Muscle of leg (tissue), 11 donors: ENCODE data around the gene TAS1R3. TPM values are rescaled to one million over a fixed set of nuclear protein-coding genes. Genes with fewer than 3 reads are reported as not detected.

ENCODE experiments used
- DNase-seq: peaks from one replicate; pipeline ENCODE4 v3.0.0; 2013
- H3K27ac ChIP-seq: one replicate; pipeline ENCODE4 v1.5.1; 2013; ENCODE audit warnings: mild to moderate bottlenecking, low read length, control low read depth
- H3K27me3 ChIP-seq: one replicate; pipeline ENCODE4 v1.6.1; 2013; ENCODE audit warnings: low read length; ENCODE audit not compliant: control insufficient read depth, insufficient read depth
- H3K36me3 ChIP-seq: one replicate; pipeline ENCODE4 v1.6.1; 2013; ENCODE audit warnings: low read length; ENCODE audit not compliant: control insufficient read depth, insufficient read depth
- H3K4me1 ChIP-seq: one replicate; pipeline ENCODE4 v1.6.1; 2013; ENCODE audit warnings: low read length; ENCODE audit not compliant: control insufficient read depth, insufficient read depth
- H3K4me3 ChIP-seq: one replicate; pipeline ENCODE4 v1.5.1; 2013; ENCODE audit warnings: low read length, control low read depth
- H3K9me3 ChIP-seq: replicated peaks from 2 replicates; pipeline ENCODE4 v1.6.1; 2013; ENCODE audit warnings: low read depth, low read length; ENCODE audit not compliant: control insufficient read depth
- WGBS: methylation state at CpG from one replicate; pipeline ENCODE4 v1.1.5; 2013; ENCODE audit warnings: missing lambda C conversion rate; ENCODE audit not compliant: insufficient coverage; 5-methylcytosine and 5-hydroxymethylcytosine counted together
- polyA plus RNA-seq, 8 donors: library from polyadenylated mRNA; unstranded; fragments of 120-200 nt; gene quantifications; one replicate each; pipeline versions ENCODE4 v1.2.1 to v1.2.3, GENCODE V29; 2013; ENCODE audit warnings: inconsistent platforms in 1 of 8, low replicate concordance in 1 of 8; ENCODE audit not compliant: insufficient read length in 8 of 8, insufficient read depth in 1 of 8
- total RNA-seq: library from RNA; stranded (reverse); fragments of 120-200 nt; gene quantifications from one replicate; pipeline ENCODE4 v1.2.4, GENCODE V29; 2013

TAS1R3 gene
- total and polyA plus RNA-seq, 9 donors: 0.96 to 3.8 (median 2.4) TPM

- no peak for DNase-seq
- H3K4me3 ChIP-seq: peak overlapping the region; percentile 66
- H3K4me1 ChIP-seq: peaks cover 40% of the 10 kb centered on the region
- WGBS: 85% methylated on average over 8 of the region's 10 CpGs
- H3K36me3 ChIP-seq: peaks cover 1% of the 10 kb centered on the region
- no peak overlapping the region for H3K27ac ChIP-seq
- peaks cover 4% of the 10 kb centered on the region for H3K27me3 ChIP-seq
- no peaks in the 10 kb centered on the region for H3K9me3 ChIP-seq
Observed at GRCh38 chr1:1347026-1347595, 16.0 kb downstream of the TAS1R3 start.

GRCh38 chr1:1347663-1348419 lies 16.8 kb downstream of the TAS1R3 start:
- H3K36me3 ChIP-seq: peaks cover 9% of the 10 kb centered on the region
- peaks cover 48% of the 10 kb centered on the region for H3K4me1 ChIP-seq
- WGBS: 19% methylated on average over 21 of the region's 26 CpGs
- peak overlapping the region; percentile 66 for H3K4me3 ChIP-seq
- no peaks in the 10 kb centered on the region for H3K9me3 ChIP-seq
- no peak for DNase-seq
- H3K27me3 ChIP-seq: peaks cover 11% of the 10 kb centered on the region
- H3K27ac ChIP-seq: peak overlapping the region; percentile 49

GRCh38 chr1:1348420-1349255 lies 17.6 kb downstream of the TAS1R3 start:
- WGBS: under 1% methylated on average over 108 of the region's 109 CpGs
- peak overlapping the region; percentile 49 for H3K27ac ChIP-seq
- peaks cover 15% of the 10 kb centered on the region for H3K36me3 ChIP-seq
- H3K4me3 ChIP-seq: peak overlapping the region; percentile 66
- peak; percentile 62 for DNase-seq
- H3K27me3 ChIP-seq: peaks cover 19% of the 10 kb centered on the region
- H3K4me1 ChIP-seq: peaks cover 56% of the 10 kb centered on the region
- H3K9me3 ChIP-seq: no peaks in the 10 kb centered on the region

DNA sequence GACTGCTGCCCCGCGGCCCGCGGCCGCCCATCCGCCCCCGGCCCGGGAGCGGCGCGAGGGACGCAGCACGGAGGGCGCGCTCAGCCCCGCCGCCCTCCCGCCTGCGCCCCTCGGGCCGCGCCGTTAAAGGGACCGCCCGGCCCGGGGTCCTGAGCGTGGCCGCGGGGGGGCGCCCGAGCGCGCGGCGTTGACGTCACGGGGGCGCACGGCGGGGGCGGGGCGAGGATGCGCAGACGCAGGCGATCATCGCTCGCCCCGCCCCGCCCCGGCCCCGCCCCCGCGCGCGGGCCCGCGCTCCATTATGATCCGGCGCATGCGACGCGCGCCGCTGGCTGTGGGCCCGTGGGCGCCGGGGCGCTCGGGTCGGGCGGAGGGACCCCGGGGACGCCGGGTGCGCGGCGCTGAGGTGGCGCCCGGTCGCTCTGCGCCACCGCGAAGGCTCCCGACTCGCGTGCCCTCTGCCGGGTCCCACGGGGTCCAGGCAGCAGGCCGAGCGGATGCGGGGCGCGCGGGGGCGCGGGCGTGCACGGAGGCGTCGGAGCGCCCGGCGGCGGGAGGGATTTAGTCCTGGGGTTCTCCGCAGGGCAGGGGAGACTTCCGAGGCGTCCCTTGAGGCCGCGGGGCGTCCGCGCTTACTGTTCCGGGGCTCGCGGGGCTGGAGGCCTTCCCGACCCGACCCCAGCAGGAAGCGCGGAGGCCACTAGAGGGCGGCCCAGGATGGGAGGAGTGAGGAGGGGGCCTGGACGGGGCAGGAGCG lies 18.4 kb downstream of the TAS1R3 start, which contains the start of gene DVL1:
Gene DVL1, minus strand, starts transcription at position 163 of the 757 bp plus-strand sequence. CDS start 353 bp downstream, outside the sequence.
- DNase-seq: peak; percentile 87
- peaks cover 27% of the 10 kb centered on the region for H3K27me3 ChIP-seq
- peak within 1 kb of the TSS; percentile 66 for H3K4me3 ChIP-seq
- peaks cover 60% of the 10 kb centered on the region for H3K4me1 ChIP-seq
- WGBS: under 1% methylated on average over 112 of the region's 122 CpGs
- peaks cover 21% of the 10 kb centered on the region for H3K36me3 ChIP-seq
- H3K9me3 ChIP-seq: no peaks in the 10 kb centered on the region
- peak within 1 kb of the TSS; percentile 65 for H3K27ac ChIP-seq

DNA sequence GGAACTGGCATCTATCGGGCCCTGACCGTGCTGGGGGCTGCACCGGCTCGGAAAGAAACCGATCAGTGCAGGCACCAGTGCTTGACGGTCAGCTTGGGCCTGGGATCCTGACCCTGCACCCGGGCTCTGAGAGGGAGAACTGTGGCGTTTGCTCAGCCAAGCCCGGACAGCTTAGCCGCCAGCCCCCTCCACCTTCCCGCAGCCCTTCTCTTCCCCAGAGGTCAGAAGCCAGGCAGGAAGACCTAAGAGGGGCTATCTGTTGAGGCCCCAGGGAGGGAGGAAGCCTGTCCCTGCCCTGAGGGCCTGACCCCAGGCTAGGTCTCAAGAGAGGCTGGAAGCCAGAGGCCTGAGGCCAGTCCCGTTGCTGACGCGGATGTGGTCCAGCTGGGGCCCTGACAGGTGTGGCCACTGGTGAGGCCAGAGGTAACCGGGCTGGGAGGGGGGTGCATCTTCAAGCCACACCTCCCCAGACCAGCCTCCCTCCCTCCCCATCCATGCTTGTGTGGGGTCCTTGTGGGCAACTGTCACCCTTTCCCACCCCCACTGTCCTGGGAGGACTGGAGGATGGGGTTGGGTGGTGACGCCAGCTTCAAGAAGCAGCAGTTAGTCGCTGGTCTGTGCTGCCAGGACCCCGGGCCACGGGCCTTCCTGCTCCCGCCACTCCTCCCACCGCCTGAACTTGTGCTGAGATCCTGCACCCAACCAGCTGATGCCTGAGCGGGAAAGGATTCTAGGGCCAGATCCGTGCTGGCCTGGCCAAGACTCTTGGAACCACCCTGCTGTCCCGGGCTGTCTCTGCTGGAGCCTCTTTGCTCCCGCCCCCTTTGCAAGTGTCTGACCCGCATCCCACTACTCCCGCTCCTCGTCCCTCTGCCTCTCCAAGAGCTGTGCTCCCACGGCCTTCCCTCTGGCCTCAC lies 20.7 kb downstream of the TAS1R3 start:
- Histone ChIP-seq H3K27me3 (peaks cover 31% of the 10 kb centered on the region), H3K4me1 (peaks cover 46% of the 10 kb centered on the region), H3K36me3 (peaks cover 21% of the 10 kb centered on the region), H3K9me3 (no peaks in the 10 kb centered on the region), H3K27ac (peak overlapping the region; percentile 62), H3K4me3 (peak overlapping the region; percentile 8)
- 13% methylated on average over 22 of the region's 29 CpGs for WGBS
- DNase-seq: peak; percentile 89

GRCh38 chr1:1352786-1353388 lies 21.8 kb downstream of the TAS1R3 start:
- Histone ChIP-seq H3K27ac (no peak overlapping the region), H3K9me3 (no peaks in the 10 kb centered on the region), H3K27me3 (peaks cover 34% of the 10 kb centered on the region), H3K4me1 (peaks cover 44% of the 10 kb centered on the region), H3K36me3 (peaks cover 21% of the 10 kb centered on the region), H3K4me3 (no peak overlapping the region)
- 50% methylated on average over 2 of the region's 5 CpGs for WGBS
- no peak for DNase-seq

DNA sequence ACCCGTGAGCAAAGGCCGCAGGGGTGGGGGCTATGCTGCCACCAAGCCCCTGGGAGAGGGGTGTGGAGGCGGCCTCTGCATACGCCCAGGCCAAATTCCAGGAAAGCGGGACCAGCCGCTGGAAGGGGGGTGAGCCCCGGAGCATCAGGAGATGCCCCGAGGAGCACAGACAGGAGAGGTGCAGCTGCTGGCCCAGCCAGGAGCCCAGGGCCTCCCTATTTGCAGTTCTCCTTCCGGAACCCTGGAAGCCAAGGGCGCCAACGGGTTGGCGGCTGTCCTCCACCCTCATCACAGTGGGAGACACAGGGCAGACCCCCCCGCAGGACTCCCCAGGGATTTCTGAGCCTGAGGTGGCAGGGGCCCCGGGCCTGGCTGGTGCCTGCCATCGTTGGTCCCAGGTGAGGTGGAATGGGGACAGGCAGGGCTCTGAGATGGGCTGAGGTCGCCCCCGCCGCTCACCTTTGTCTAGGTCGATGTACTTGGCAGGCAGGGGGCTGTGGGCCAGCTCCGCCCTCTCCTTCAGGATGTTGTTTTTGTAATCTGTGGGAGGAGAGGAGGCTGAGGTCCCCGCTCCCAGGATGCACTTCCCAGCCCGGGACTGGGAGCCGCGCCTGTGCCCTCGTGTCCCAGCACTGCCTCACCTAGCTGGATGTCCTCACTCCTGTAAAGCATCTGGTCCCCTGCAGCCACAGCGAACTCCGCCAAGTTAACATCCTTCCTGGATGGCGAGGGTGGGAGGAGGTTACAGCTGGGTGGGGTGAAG lies 22.5 kb downstream of the TAS1R3 start:
- Histone ChIP-seq H3K36me3 (peaks cover 21% of the 10 kb centered on the region), H3K4me1 (peaks cover 45% of the 10 kb centered on the region), H3K4me3 (no peak overlapping the region), H3K27ac (no peak overlapping the region), H3K27me3 (peaks cover 41% of the 10 kb centered on the region), H3K9me3 (no peaks in the 10 kb centered on the region)
- 54% methylated on average over 24 of the region's 28 CpGs for WGBS
- no peak for DNase-seq
